ENCODE measurements around the gene TH. TPM values are rescaled to one million over a fixed set of nuclear protein-coding genes. Genes with fewer than 3 reads are reported as not detected.

The TH gene
- total RNA-seq, 6 donors from 2014 or later: not detected

- no peaks in the 10 kb centered on the region for H3K27me3 ChIP-seq
- DNase-seq: peak in 1 of 2 donors; percentile 76
These were observed 21.7 kb upstream of the TH start for GRCh38 chr11:2193099-2193887.

GRCh38 chr11:2192435-2192834, 20.8 kb upstream of the TH start:
- ATAC-seq (ENCODE audit: low FRiP score in 2 of 2) (no peak), DNase-seq (peak in 1 of 2 donors; percentile 54)
- Histone ChIP-seq H3K36me3 (no peaks in the 10 kb centered on the region), H3K27ac (no peak overlapping the region), H3K9me3 (no peaks in the 10 kb centered on the region), H3K27me3 (no peaks in the 10 kb centered on the region), H3K4me3 (no peak overlapping the region), H3K4me1 (peaks cover 0 to 17% (median 4%) of the 10 kb centered on the region in 4 donors)
- TF ChIP-seq POLR2AphosphoS5 (IDR thresholded peaks at IDR 0.05) (no peak), EP300 (IDR thresholded peaks at IDR 0.05) (no peak), POLR2A (IDR thresholded peaks at IDR 0.05) (no peak), CTCF (IDR thresholded peaks at IDR 0.05) (no peak)
- WGBS, 2 donors: 82% methylated on average over 5 of the region's 10 CpGs; no CpG with 5 or more reads in 1 of the 2 donors

More at GRCh38 chr11:2193099-2193887, 21.7 kb upstream of the TH start:
- H3K36me3 ChIP-seq: no peaks in the 10 kb centered on the region
- peaks cover 0 to 21% (median 4%) of the 10 kb centered on the region in 4 donors for H3K4me1 ChIP-seq
- TF ChIP-seq POLR2AphosphoS5 (IDR thresholded peaks at IDR 0.05): no peak
- TF ChIP-seq EP300 (IDR thresholded peaks at IDR 0.05): no peak
- TF ChIP-seq POLR2A (IDR thresholded peaks at IDR 0.05): no peak
- TF ChIP-seq CTCF (IDR thresholded peaks at IDR 0.05): no peak
- H3K27ac ChIP-seq: no peak overlapping the region
- whole genome bisulfite sequencing, 2 donors: 82 to 90% methylated on average over 22 to 26 of the region's 26 CpGs
- H3K9me3 ChIP-seq: no peaks in the 10 kb centered on the region
- no peak for ATAC-seq (ENCODE audit: low FRiP score in 2 of 2)
- no peak overlapping the region for H3K4me3 ChIP-seq

GRCh38 chr11:2191883-2192282, 20.3 kb upstream of the TH start:
- H3K27me3 ChIP-seq: no peaks in the 10 kb centered on the region
- no peaks in the 10 kb centered on the region for H3K36me3 ChIP-seq
- ATAC-seq (ENCODE audit: low FRiP score in 2 of 2) (no peak), DNase-seq (no peak)
- H3K4me3 ChIP-seq: no peak overlapping the region
- H3K27ac ChIP-seq: no peak overlapping the region
- H3K9me3 ChIP-seq: no peaks in the 10 kb centered on the region
- peaks cover 0 to 14% (median 4%) of the 10 kb centered on the region in 4 donors for H3K4me1 ChIP-seq
- WGBS, 2 donors: 74 to 86% methylated on average over 7 of the region's 7 CpGs
- TF ChIP-seq EP300 (IDR thresholded peaks at IDR 0.05): no peak
- TF ChIP-seq CTCF (IDR thresholded peaks at IDR 0.05): no peak
- no peak for TF ChIP-seq POLR2AphosphoS5 (IDR thresholded peaks at IDR 0.05)
- TF ChIP-seq POLR2A (IDR thresholded peaks at IDR 0.05): no peak

GRCh38 chr11:2190657-2191471, 19.2 kb upstream of the TH start:
- Histone ChIP-seq H3K36me3 (no peaks in the 10 kb centered on the region), H3K27ac (no peak overlapping the region)
- ATAC-seq (ENCODE audit: low FRiP score in 2 of 2): peak in 1 of 2 donors; percentile 64

More at GRCh38 chr11:2190657-2191471, 19.2 kb upstream of the TH start:
- Histone ChIP-seq H3K4me1 (peaks cover 0 to 17% (median 4%) of the 10 kb centered on the region in 4 donors), H3K9me3 (no peaks in the 10 kb centered on the region), H3K27me3 (no peaks in the 10 kb centered on the region), H3K4me3 (no peak overlapping the region)
- TF ChIP-seq POLR2AphosphoS5 (IDR thresholded peaks at IDR 0.05) (no peak), POLR2A (IDR thresholded peaks at IDR 0.05) (no peak), EP300 (IDR thresholded peaks at IDR 0.05) (no peak), CTCF (IDR thresholded peaks at IDR 0.05) (no peak)
- peak; percentile 26 to 65 for DNase-seq
- 40 to 60% methylated on average over 26 to 30 of the region's 30 CpGs for WGBS, 2 donors

Measured in upper lobe of left lung (tissue), 6 donors.